LHCN-M2 (cell line): ENCODE results near the gene APC. TPM values are rescaled to one million over a fixed set of nuclear protein-coding genes. Genes with fewer than 3 reads are reported as not detected.
"Not testable (repeated sequence)": the region's sequence is repeated elsewhere in the genome, so short reads cannot be mapped to it uniquely, and the experiment has no call there.

Source experiments
- DNase-seq: peaks from one replicate; pipeline ENCODE4 v3.0.0-alpha.2; 2012; ENCODE audit warnings: low read depth
- total RNA-seq: library from RNA; depleted of rRNA; stranded (reverse); fragments of >200 nt; gene quantifications from 2 replicates; pipeline ENCODE4 v1.2.3, GENCODE V29; 2014

APC gene
- total RNA-seq, 1 experiment from 2014 or later: 40.0 TPM

- DNase-seq: no peak
Measured at GRCh38 chr5:112854651-112855050, 117.0 kb downstream of the APC start.

- no peak for DNase-seq
Measured at GRCh38 chr5:112857866-112858265, 120.2 kb downstream of the APC start.

GRCh38 chr5:112860571-112860928, 122.9 kb downstream of the APC start:
- not testable (repeated sequence) for DNase-seq

- DNase-seq: peak; percentile 96
Measured at GRCh38 chr5:112860929-112861637, 123.4 kb downstream of the APC start, which contains the start of gene SRP19. SRP19 (plus strand) TSS chr5:112861287; CDS start chr5:112861377, 90 bp downstream.

GRCh38 chr5:112861638-112861985, 123.9 kb downstream of the APC start:
- DNase-seq: no peak

- DNase-seq: no peak
Measured at GRCh38 chr5:112862085-112862484, 124.4 kb downstream of the APC start.

GRCh38 chr5:112863549-112863948, 125.9 kb downstream of the APC start:
- no peak for DNase-seq

GRCh38 chr5:112865128-112865527, 127.4 kb downstream of the APC start:
- DNase-seq: no peak

GRCh38 chr5:112866739-112867138, 129.1 kb downstream of the APC start:
- DNase-seq: no peak

- DNase-seq: no peak
Measured at GRCh38 chr5:112867411-112867810, 129.7 kb downstream of the APC start.

GRCh38 chr5:112869948-112870347, 132.3 kb downstream of the APC start:
- DNase-seq: no peak

- no peak for DNase-seq
Measured at GRCh38 chr5:112870966-112871365, 133.3 kb downstream of the APC start.

- no peak for DNase-seq
Measured at GRCh38 chr5:112876362-112876761, 138.7 kb downstream of the APC start.

- no peak for DNase-seq
Measured at GRCh38 chr5:112878101-112878500, 140.4 kb downstream of the APC start.

- no peak for DNase-seq
Measured at GRCh38 chr5:112878760-112879159, 141.1 kb downstream of the APC start.

GRCh38 chr5:112880219-112880964, 142.7 kb downstream of the APC start:
- peak; percentile 19 for DNase-seq

GRCh38 chr5:112883192-112883591, 145.5 kb downstream of the APC start:
- no peak for DNase-seq

GRCh38 chr5:112885001-112885400, 147.3 kb downstream of the APC start:
- no peak for DNase-seq

GRCh38 chr5:112886975-112887374, 149.3 kb downstream of the APC start:
- DNase-seq: no peak

- DNase-seq: not testable (repeated sequence)
Measured at GRCh38 chr5:112892066-112892465, 154.4 kb downstream of the APC start.

- DNase-seq: no peak
Measured at GRCh38 chr5:112892776-112893175, 155.1 kb downstream of the APC start.

GRCh38 chr5:112895682-112896081, 158.0 kb downstream of the APC start:
- no peak for DNase-seq
